ENCODE measurements around the gene ETV5. TPM values are rescaled to one million over a fixed set of nuclear protein-coding genes. Genes with fewer than 3 reads are reported as not detected.

ETV5 gene
- total and polyA plus RNA-seq, 2 donors (not counting 3 experiments of a cell fraction or from before 2014, with no cell fraction given), result 8.8 to 40.9 TPM

GRCh38 chr3:186121278-186121677, 12.4 kb upstream of the ETV5 start:
- no TSS peak for BruUV-seq (replicated peaks)
- Histone ChIP-seq H3K27me3 (ENCODE audit: control insufficient read depth in 2 of 2, insufficient read depth in 2 of 2, low read length in 2 of 2) (peaks cover 14 to 16% of the 10 kb centered on the region in 2 experiments), H3K36me3 (ENCODE audit: control insufficient read depth in 2 of 2, extremely low read depth in 1 of 2, insufficient read depth in 2 of 2, low read length in 2 of 2) (no peaks in the 10 kb centered on the region), H4K20me1 (replicated peaks; ENCODE audit: control insufficient read depth, extremely low read depth, insufficient read depth, low read length) (no peaks in the 10 kb centered on the region), H3K9me3 (replicated peaks; ENCODE audit: control insufficient read depth, insufficient read depth, low read length) (no peaks in the 10 kb centered on the region), H3K9ac (replicated peaks; ENCODE audit: extremely low read depth, insufficient read depth, low read length) (no peak overlapping the region), H2AFZ (ENCODE audit: low read depth, low read length) (no peak overlapping the region), H3K27ac (ENCODE audit: insufficient read depth, low read depth, low read length) (no peak overlapping the region), H3K4me2 (ENCODE audit: insufficient read depth, low read length) (no peak overlapping the region), H3K79me2 (ENCODE audit: control insufficient read depth, insufficient read depth, low read length) (no peaks in the 10 kb centered on the region), H3K4me3 (replicated peaks in 1 of 3; ENCODE audit: insufficient read depth in 1 of 3, low read depth in 1 of 3, low read length in 3 of 3) (no peak overlapping the region), H3K9me1 (replicated peaks; ENCODE audit: control insufficient read depth, extremely low read depth, insufficient read depth, low read length) (no peaks in the 10 kb centered on the region), H3K4me1 (ENCODE audit: control insufficient read depth, extremely low read depth, insufficient read depth, low read length) (no peaks in the 10 kb centered on the region)
- intact Hi-C loops (cut with micrococcal nuclease), result no loop called here
- ChIA-PET CTCF (interaction anchor here (0.6 to 0.9 kb wide), 2 partner anchors 37 to 45 kb away, joined by 3 read pairs; no protein-coding TSS in a partner anchor), POLR2A (no interaction called here)
- DNase-seq (ENCODE audit: low read depth, low spot score), result no peak
- no peak for TF ChIP-seq MYC (IDR thresholded peaks at IDR 0.05; ENCODE audit: low read depth, low read length)
- no peak for TF ChIP-seq POLR2AphosphoS5 (IDR thresholded peaks at IDR 0.05; ENCODE audit: insufficient read depth, low read depth, low read length)
- TF ChIP-seq CTCF (IDR thresholded peaks at IDR 0.05; ENCODE audit: extremely low read depth in 1 of 2, insufficient read depth in 1 of 2, low read depth in 1 of 2, low read length in 2 of 2), result no peak
- no peak for TF ChIP-seq POLR2A (IDR thresholded peaks at IDR 0.05; ENCODE audit: low read depth, low read length)
- no peak for TF ChIP-seq FOS (IDR thresholded peaks at IDR 0.05; ENCODE audit: borderline replicate concordance, insufficient read depth, low read length)
- no peak for TF ChIP-seq EZH2 (IDR thresholded peaks at IDR 0.05; ENCODE audit: borderline replicate concordance, low read depth, low read length, severe bottlenecking)
- TF ChIP-seq JUN (IDR thresholded peaks at IDR 0.05; ENCODE audit: borderline replicate concordance, insufficient read depth, insufficient read length, low read depth), result no peak
- no peak for TF ChIP-seq GATA2 (IDR thresholded peaks at IDR 0.05; ENCODE audit: insufficient read depth, insufficient read length, low read depth, low read length)
- TF ChIP-seq, protein P1, sequence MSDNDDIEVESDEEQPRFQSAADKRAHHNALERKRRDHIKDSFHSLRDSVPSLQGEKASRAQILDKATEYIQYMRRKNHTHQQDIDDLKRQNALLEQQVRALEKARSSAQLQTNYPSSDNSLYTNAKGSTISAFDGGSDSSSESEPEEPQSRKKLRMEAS (IDR thresholded peaks at IDR 0.05; ENCODE audit: insufficient read depth, insufficient read length), result no peak
- no peak for FAIRE-seq
- dilution Hi-C loops (cut with MboI; ENCODE audit: extremely low pct_ligation_motif_present, low sequenced_read_pairs), result no loop called here
